Stimulated activated CD4-positive, alpha-beta T cell treated with anti-CD3 and anti-CD28 coated beads, TNF-alpha, amount 100 ng/mL, for 48 hours (primary cell): ENCODE data around the gene IDH2.

Experiments used
- DNase-seq, 3 donors: peaks; one replicate each; pipeline ENCODE4 v3.0.0-alpha.2; 2020; ENCODE audit warnings: low read depth in 3 of 3

Gene IDH2

DNA sequence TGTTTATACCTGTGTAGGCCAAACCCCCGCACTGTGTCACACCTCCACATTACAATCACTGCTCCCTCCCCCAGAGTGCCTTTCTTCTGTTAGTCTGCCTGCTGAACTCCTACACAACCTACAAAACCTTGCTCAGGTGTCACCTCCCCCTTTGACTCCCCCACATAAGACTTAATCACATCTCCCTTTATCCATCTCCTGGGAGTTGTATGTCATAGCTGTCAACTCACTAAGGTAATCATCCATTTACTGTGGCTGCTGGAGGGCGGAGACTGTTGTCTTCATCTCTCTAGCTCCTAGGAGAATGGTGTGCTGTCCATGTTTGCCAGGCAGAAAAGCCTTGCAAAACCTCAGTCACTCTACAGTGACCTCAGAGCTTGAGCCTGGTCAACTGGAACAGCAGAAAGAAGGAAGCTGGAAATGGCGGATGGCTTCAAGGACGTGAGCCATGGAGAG lies 57.3 kb downstream of the IDH2 start:
- no peak for DNase-seq

DNA sequence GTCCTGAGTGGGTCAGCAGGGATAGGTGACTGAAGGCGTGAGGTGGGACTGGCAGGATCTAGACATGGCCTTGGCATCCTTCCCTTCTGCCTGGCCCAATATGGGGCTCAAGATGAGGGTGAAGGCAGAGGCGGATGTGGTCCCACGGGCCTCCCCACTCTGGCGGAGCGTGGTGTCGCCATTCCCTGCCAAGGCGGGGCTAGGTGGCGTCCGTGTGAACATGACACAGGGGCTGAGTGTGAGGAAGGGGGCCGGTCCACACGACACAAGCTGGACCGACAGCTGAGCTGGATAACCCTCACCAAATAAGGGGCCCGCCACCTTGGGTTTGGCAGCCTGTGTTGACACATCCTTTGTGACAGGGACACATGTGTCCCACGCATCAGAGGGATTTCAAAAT lies 58.1 kb downstream of the IDH2 start:
- DNase-seq, result no peak

DNA sequence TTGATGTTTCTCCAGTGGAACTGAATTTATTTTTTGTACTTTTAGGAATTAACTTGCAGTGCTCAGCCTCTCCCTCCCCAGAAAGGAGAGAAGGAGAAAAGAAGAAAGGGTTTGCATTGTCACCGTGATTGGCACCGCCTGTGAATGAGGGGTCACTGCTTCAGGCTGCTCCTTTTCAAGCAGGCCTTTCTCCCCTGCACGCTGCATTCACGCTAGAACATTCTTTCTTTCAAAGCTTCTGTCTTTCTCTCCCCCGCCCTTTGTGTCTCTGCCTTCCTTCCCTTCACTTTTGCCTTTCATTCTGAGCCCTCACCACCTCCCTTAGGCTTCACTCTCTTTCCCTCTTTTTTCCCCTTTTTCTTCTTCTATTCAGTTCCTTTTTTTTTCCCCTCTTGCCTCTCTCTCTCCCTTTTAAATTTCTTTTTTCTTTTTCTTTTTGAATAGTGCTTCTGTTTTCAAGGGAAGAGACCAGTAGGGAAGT lies 58.7 kb downstream of the IDH2 start:
- DNase-seq, result no peak

DNA sequence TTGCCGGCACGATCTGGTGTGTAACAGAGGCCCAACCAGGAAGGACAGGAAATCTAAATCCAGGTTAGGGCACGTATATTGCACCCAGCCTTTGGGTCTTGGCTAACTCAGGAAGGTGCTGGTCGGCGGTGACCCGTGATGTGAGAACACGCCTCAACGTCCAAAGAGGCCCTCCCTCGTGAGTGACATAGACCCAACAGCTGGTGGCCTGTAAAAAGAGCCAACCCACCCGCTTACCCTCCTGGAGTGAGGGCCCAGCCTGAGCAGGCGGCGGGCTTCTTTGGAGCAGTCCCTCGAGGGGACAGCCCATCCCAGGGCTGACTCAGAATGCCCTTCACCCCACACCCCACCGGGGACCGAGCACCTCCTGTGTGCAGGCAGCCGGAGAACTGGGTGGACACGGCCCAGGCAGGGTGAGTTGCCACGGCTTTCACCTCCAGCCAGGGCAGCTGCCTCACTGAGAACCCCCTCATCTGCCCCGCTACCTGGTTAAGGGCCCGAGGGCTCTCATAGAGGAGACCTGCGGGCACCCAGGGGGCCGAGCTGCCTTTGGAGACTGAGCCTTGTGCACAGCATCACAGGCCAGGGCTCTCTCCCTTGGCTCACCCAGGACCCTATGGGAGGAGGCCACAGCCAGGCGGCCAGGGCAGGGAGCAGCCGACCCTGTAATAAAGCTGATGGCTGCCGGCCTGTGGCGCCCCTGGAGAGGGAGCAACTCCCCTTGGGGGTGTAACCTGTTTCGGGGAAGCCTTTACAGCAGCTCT lies 59.3 kb downstream of the IDH2 start:
- DNase-seq, result no peak

DNA sequence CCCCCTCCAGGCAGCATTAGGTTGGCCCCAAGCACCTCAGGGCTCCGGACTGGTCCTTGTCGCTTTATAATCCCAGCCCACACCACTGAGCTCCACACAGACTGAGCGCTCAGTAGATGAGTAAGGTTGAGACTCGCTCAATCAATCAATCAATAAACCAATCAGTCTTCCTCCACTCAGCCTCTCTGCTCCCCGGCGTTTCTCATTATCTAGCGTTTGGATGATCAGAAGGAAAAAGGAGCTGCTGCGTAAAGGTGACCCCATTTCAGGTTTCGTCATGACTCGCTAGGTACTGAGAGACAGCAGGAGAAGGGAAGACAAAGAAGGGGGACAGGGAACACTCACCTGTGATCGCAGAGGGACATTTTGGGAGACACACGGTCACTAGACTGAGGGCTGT lies 59.9 kb downstream of the IDH2 start:
- no peak for DNase-seq

DNA sequence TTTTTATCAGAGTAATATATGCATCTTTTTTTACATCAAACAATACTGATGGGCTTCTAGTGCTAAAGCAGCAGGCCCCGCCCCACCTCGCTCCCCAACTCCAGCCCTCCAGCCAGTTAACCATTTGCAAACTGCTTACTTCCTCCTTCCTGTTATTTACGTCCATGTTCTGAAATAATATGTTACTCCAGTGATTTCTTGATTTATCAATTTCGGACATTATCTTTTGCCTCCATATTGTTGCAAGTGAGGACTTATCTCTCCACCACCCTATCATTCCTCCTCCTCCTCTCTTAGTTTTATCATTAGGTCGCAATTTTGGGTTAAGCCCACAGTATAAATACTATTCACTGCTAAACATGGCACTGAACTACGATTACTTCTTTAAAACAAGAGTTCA lies 61.6 kb downstream of the IDH2 start:
- no peak for DNase-seq

DNA sequence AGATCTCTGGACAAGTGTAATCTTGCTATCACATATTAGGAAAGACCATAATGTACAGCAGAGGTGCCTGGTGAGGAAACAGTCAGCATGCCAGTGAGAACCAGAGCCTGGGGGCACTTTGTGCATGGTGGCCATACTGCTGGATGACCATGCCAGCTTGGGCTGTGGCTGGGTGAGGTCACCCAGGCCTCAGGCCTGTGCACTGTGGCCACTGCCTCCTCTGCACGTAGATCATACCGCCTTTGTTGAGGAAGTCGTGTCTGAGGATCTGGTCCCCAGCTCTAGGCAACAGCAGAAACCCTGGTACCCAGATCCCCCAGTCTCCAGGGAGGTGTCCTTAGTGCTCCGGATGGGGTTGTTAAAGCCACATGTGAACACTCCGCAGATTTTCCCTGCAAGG lies 62.3 kb downstream of the IDH2 start:
- DNase-seq, result no peak

DNA sequence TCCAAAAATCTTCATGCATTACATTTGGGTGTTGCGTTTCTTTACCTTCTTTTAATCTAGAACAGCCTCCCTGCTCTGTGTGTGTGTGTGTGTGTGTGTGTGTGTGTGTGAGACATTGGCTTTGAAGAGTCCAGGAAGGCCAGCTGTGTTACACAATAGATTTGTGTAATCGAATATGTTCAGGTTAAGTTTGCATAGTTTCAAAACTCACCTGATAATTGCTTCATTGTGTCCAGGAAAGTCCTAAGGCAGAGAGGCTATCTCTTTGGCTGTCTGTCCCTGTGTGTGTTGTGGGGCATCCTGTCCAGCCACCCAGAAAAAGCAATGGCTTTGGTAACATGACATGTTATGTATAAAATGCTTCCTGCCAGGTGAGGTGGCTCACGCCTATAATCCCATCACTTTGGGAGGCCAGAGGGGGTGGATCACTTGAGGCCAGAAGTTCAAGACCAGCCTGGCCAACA lies 63.6 kb downstream of the IDH2 start:
- DNase-seq, result no peak

DNA sequence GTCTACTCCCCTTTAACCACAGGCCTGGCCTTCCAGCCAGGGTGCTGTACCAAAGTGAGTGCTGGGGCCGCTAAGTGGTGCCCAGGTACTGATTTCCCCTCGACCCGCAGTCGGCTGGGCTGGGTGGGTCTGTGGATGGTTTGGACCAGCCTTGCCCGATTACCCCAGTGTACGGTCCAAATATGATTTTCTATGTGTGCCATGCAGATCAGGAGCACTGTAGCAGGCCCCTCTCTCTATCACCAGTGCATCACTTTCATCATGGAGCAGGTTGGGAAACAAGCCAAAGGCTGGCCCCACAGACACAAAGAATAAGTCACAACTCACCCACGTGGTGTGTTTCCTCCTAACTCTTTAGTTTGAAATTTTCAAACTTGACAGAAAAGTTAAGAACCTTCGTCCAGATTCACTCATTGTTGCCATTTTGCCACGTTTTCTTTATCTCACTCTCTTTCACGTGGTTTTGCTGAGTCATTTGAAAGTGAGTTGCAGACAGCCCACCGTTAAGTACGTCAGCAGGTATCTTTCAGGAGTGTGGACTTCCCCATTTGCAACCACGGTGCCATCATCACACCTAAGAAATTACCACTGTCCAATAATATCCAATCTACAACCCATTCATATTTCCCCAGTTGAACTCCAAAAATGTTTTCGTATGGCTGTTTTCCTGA lies 64.2 kb downstream of the IDH2 start:
- peak; percentile 37 to 51 (median 49) for DNase-seq

DNA sequence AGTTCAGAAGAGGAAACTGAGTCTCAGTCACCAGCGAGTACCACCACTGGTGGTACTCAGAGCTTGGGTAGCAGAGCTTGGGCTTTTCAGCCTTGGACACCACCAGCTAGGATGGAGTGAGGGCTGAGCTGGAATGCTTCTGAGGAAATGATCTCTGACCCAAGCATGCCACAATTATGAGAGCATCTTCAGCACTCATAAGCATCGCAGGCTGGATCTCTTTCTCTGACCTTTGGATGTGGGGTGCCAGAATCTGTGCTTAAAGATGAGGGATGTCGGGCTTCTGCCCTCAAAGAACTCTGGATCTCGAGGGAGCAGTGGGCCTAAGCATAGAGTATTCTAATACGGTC lies 64.8 kb downstream of the IDH2 start:
- no peak for DNase-seq

DNA sequence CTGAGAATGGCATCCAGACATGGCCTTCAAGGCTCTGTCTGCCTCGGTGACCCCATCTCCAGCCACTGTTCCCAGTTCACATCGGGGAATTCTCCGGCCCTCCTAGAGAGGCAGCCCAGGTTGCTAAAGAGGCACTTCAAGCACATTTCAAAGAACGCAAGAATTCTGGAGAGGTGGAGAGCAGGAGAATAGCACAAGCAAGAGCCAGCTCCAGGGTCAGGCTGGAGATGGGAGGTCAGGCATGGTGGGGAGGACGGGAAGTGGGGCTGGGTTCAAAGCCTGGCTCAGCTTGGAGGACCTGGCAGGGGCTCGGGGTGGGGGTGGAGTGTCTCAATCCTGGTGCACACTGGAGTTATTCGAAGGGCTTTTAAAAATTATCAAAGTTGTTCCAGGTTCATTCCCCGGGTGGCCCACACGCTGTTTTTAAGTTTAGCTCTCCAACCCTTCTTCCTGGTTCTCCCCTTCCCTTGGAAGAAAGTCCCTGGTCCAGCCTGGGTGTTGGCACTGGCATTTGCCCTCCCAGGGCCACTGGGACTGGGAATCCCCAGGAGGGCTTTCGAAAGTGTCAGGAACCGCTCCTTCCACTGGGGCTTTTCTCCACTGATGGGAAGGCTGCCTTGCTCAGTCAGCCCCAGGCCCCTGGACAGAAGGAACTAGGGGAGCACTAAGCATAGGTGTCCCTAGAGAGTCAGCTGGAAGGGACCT lies 65.3 kb downstream of the IDH2 start:
- no peak for DNase-seq

DNA sequence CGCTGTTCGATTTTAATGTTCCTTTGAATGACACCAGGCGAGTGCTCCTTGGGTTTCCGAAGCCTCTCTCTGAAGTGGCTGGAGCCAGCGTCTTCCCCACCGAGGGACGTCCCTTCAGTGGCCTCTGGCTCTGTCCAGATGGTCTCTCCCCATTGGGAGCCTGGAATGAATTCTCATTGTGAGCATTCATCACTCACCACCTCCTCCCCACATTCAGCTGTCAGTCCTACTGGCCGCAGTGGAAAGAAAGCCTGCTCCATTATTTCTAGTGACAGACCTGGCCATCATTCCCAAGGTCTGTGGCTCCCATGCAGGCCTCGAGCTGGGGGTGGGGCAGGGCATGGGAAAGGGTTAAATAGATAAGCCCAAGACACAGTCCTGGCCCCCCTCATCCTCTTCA lies 65.9 kb downstream of the IDH2 start:
- DNase-seq, result no peak

DNA sequence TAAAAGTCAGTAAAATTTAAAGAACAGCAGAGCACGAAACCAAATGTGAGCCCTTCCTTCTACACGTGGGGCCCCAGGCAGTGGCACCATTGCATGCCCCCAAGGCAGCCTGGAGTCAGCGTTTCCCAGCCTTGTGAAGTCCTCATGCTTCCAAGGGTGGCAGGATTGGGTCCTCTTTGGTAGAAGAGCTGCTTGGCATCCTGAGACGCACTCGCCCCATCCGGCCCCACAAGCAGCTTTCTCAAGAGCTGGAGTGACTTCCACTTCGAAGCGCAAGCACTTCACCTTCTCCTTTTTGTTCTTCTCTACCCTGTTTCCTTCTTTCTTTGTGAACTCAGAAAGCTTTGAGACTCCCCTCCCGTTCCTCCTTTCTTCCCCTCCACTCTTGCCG lies 66.4 kb downstream of the IDH2 start:
- DNase-seq, result no peak

DNA sequence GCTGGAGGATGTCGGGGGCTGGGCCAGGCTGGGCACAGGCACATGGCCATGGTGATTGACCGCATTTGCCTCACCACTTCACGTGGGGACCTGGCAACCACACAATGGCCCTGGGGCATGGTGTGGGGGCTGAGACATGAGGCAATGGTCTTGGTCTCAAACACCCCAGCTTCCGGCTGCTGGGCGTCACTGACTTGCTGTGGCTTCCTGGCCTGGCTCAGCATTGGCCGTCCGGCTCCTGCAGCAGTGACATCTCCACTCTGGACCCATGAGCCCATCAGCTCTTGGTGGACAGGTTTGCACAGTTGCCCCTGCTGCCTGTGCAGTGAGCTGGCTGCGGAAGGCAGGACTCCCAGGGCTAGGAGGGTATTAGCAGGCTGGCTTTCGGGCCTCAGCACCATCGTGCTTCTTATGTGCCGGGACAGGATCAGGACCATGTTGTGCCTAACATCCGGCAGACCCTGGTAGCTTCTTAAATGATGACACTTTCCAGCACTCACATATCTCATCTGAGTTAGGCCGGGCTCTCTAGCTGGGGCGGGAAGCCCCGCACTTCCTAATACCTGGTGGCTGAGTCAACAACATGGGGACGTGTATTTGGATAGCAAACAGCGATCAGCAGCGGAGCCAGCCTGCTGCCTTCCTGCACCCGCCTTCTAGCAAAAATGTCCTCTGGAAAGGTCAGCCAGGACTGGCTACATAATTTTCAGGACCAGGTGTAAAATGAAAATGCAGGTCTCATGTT lies 67.0 kb downstream of the IDH2 start:
- no peak for DNase-seq

DNA sequence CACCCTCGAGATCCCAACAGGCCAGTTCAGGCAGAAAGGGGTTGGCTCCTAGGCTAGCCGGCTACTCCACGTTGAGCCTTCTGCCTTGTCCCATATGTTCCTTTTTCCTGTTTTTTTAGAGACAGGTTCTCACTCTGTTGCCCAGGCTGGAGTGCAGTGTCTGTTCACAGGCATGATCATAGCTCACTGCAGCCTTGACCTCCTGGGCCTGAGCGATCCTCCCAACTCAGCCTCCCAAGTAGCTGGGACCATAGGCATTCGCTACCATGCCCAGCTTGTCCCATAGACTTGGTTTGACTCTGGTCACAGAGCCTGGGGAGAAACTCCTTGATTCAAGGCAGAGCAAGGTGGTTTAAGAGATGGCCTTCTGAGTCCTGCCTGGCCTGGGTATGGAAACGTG lies 68.8 kb downstream of the IDH2 start:
- DNase-seq, result no peak
